Liver (tissue), 2 donors: ENCODE results near the gene CITED4.

Experiments used
- JUND ChIP-seq, 2 donors: IDR thresholded peaks; 2 replicates each; pipeline ENCODE4 v1.6.1; 2016; ENCODE audit warnings: antibody characterized with exemption in 2 of 2
- TAF1 ChIP-seq: conservative IDR thresholded peaks from 2 replicates; pipeline ENCODE4 v1.6.1; 2016; ENCODE audit warnings: antibody characterized with exemption, mild to moderate bottlenecking
- YY1 ChIP-seq: IDR thresholded peaks from 2 replicates; pipeline ENCODE4 v1.6.1; 2016; ENCODE audit warnings: antibody characterized with exemption, mild to moderate bottlenecking
- donor health status: healthy.

DNA sequence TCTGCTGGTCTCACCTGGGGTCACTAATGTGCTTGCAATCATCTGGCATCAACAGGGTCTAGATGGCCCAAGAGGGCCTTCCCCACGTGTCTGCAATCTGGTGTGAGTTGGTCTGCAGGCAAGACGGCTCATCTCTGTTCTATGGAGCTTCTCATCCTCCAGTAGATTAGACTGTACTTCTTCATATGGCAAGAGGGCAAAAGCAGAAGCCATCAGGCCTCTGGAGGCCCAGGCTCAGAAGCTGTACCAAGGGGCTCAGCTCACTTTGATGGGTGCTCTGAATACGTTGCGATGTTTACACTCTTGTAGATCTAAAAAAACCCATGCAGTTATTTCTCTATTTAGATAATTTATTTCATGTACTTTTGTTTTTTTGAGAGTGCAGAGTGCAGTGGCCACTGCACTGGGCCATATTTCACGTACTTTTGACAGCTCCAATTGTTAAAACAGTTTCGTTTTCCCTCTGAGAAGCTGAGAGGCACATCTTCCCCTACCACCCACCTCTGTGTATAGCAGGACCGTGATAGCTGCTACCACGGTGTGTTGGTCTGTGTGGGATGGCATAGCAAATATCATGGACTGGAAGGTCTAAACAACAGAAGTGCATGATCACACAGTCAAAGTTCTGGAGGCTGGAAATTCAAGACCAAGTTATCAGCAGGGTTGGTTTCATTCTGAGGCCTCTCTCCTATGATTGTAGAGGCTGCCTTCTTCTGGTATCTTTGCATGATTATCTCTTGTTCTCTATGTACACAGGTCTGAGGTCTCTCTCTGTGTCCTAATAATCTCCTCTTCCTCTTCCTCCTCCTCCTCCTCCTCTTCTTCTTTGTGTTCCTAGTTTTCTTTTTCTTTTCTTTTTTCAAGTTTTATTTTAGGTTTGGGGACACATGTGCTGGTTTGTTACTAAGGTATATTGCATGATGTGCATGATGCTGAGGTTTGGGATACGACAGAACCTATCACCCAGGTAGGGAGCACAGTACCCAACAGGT, 17.0 kb downstream of the CITED4 start:
- TF ChIP-seq TAF1 (no peak), JUND (IDR thresholded peaks at IDR 0.05) (no peak), YY1 (no peak)
